Inflammatory macrophage treated with lipopolysaccharide for 4 hours (primary cell): ENCODE results near the gene GSTM1.

Experiments
- DNase-seq: peaks from one replicate; pipeline ENCODE4 v3.0.0-alpha.2; 2020

The GSTM1 gene

GRCh38 chr1:109732390-109732881 lies 44.8 kb downstream of the GSTM1 start:
- no peak for DNase-seq

- no peak for DNase-seq
Observed at GRCh38 chr1:109733236-109733870, 45.7 kb downstream of the GSTM1 start.

GRCh38 chr1:109739738-109740614 lies 52.4 kb downstream of the GSTM1 start:
- DNase-seq = peak; percentile 68

GRCh38 chr1:109740615-109741373 lies 53.2 kb downstream of the GSTM1 start, which contains the start of gene GSTM3:
TSS of gene GSTM3 (minus strand) at chr1:109741038. CDS start at chr1:109740287, 751 bp downstream.
- DNase-seq = no peak
